ENCODE data around the gene SORL1-AS1.

DNA sequence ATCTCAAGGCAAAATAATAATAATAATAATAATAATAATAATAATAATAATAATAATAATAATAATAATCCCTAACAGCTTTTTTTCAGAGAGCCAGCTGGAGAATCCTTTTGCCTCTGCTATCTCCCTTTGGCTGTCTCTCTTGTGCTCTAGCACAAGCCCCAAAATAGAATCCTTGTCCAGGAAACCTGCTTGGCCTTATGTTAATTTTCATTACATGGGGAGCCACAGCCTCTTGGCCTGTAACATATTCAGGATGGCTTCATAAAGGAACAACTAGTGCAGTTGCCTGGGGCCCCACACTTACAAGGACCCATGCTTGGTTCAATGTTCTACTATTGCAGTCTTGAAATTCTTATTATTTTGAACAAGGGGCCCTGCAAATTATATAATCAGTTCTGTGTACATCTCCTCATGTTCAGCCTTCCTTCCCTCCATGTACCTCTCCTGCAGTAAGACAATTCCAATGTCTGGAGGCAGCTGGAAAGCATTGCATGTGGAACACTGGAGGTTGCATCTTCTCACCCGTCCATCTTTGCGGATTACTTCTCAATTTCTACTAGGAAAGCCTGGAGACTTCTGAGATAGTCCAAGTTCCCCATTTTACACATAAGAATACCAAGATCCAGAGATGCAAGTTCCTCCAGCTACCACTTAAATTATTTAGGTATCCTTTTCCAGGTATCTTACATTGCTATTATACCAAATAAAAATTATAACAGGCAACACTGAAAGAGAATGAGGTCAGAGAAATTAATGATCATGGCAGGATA is 38.4 kb downstream of the SORL1-AS1 start:
- TF ChIP-seq CTCF (IDR thresholded peaks at IDR 0.05) (no peak), POLR2A (IDR thresholded peaks at IDR 0.05) (no peak)
